ENCODE results near the gene TAF4B. TPM values are rescaled to one million over a fixed set of nuclear protein-coding genes. Genes with fewer than 3 reads are reported as not detected.

Gene TAF4B
- total RNA-seq, 1 donor from 2014 or later: 1.8 TPM

- TF ChIP-seq CTCF (IDR thresholded peaks at IDR 0.05; ENCODE audit: unreplicated experiment): no peak
- no peak for DNase-seq (ENCODE audit: low spot score, unreplicated experiment)
- Mint-ChIP-seq H3K27ac (no peak overlapping the region), H3K9me3 (ENCODE audit: low read depth) (peaks cover 23% of the 10 kb centered on the region), H3K4me3 (ENCODE audit: low read depth) (no peak overlapping the region), H3K27me3 (no peaks in the 10 kb centered on the region), H3K4me1 (ENCODE audit: low read depth) (peaks cover 4% of the 10 kb centered on the region), H3K36me3 (ENCODE audit: insufficient read depth) (peaks cover 10% of the 10 kb centered on the region)
Observed at GRCh38 chr18:26350961-26351360, 124.7 kb downstream of the TAF4B start.

- Mint-ChIP-seq H3K36me3 (ENCODE audit: insufficient read depth) (no peaks in the 10 kb centered on the region), H3K9me3 (ENCODE audit: low read depth) (peaks cover under 1% of the 10 kb centered on the region), H3K27me3 (no peaks in the 10 kb centered on the region), H3K4me3 (ENCODE audit: low read depth) (no peak overlapping the region), H3K4me1 (ENCODE audit: low read depth) (peaks cover 4% of the 10 kb centered on the region), H3K27ac (no peak overlapping the region)
- no peak for DNase-seq (ENCODE audit: low spot score, unreplicated experiment)
- no peak for TF ChIP-seq CTCF (IDR thresholded peaks at IDR 0.05; ENCODE audit: unreplicated experiment)
Observed at GRCh38 chr18:26356045-26356785, 130.0 kb downstream of the TAF4B start.

GRCh38 chr18:26357960-26358359 lies 131.7 kb downstream of the TAF4B start:
- no peak for DNase-seq (ENCODE audit: low spot score, unreplicated experiment)
- no peaks in the 10 kb centered on the region for H3K27me3 Mint-ChIP-seq
- no peak overlapping the region for H3K4me3 Mint-ChIP-seq (ENCODE audit: low read depth)
- no peaks in the 10 kb centered on the region for H3K36me3 Mint-ChIP-seq (ENCODE audit: insufficient read depth)
- no peak overlapping the region for H3K27ac Mint-ChIP-seq
- TF ChIP-seq CTCF (IDR thresholded peaks at IDR 0.05; ENCODE audit: unreplicated experiment): no peak
- no peaks in the 10 kb centered on the region for H3K9me3 Mint-ChIP-seq (ENCODE audit: low read depth)
- H3K4me1 Mint-ChIP-seq (ENCODE audit: low read depth): peaks cover 4% of the 10 kb centered on the region

GRCh38 chr18:26362021-26362420 lies 135.8 kb downstream of the TAF4B start:
- Mint-ChIP-seq H3K4me1 (ENCODE audit: low read depth) (peaks cover 5% of the 10 kb centered on the region), H3K27me3 (no peaks in the 10 kb centered on the region), H3K4me3 (ENCODE audit: low read depth) (no peak overlapping the region), H3K27ac (no peak overlapping the region), H3K9me3 (ENCODE audit: low read depth) (peaks cover 1% of the 10 kb centered on the region), H3K36me3 (ENCODE audit: insufficient read depth) (no peaks in the 10 kb centered on the region)
- no peak for TF ChIP-seq CTCF (IDR thresholded peaks at IDR 0.05; ENCODE audit: unreplicated experiment)
- DNase-seq (ENCODE audit: low spot score, unreplicated experiment): no peak

GRCh38 chr18:26367425-26367824 lies 141.2 kb downstream of the TAF4B start:
- Mint-ChIP-seq H3K36me3 (ENCODE audit: insufficient read depth) (no peaks in the 10 kb centered on the region), H3K27ac (no peak overlapping the region), H3K4me1 (ENCODE audit: low read depth) (peaks cover 5% of the 10 kb centered on the region), H3K9me3 (ENCODE audit: low read depth) (peaks cover 4% of the 10 kb centered on the region), H3K4me3 (ENCODE audit: low read depth) (no peak overlapping the region), H3K27me3 (no peaks in the 10 kb centered on the region)
- no peak for TF ChIP-seq CTCF (IDR thresholded peaks at IDR 0.05; ENCODE audit: unreplicated experiment)
- no peak for DNase-seq (ENCODE audit: low spot score, unreplicated experiment)
